Kidney (tissue), 14 donors: Measurements from ENCODE around the gene CUEDC1. TPM values are rescaled to one million over a fixed set of nuclear protein-coding genes. Genes with fewer than 3 reads are reported as not detected.

Experiments
- DNase-seq, 5 donors: peaks; one replicate each; pipeline ENCODE4 v3.0.0-alpha.2; 2013 to 2020
- FAIRE-seq: peaks from 2 replicates; lab custom pipeline; 2012; peaks lifted over from hg19 to GRCh38; lab: Jason Lieb, UNC
- H3K27ac ChIP-seq, 2 donors: one replicate each; pipeline ENCODE4 v1.7.0; 2013; ENCODE audit warnings: low read depth in 2 of 2, low read length in 2 of 2, inconsistent platforms in 1 of 2
- H3K27me3 ChIP-seq: one replicate; pipeline ENCODE4 v1.7.1; 2013; ENCODE audit warnings: low read length, inconsistent platforms; ENCODE audit not compliant: control insufficient read depth, insufficient read depth
- H3K36me3 ChIP-seq, 3 donors: one replicate each; pipeline versions ENCODE4 v1.7.0 to v1.7.1; 2013; ENCODE audit warnings: low read length in 3 of 3, control low read depth in 1 of 3, inconsistent platforms in 1 of 3; ENCODE audit not compliant: insufficient read depth in 3 of 3, control insufficient read depth in 2 of 3
- H3K4me1 ChIP-seq, 3 donors: one replicate each; pipeline versions ENCODE4 v1.7.0 to v1.7.1; 2013; ENCODE audit warnings: low read length in 3 of 3, inconsistent platforms in 1 of 3, low read depth in 1 of 3; ENCODE audit not compliant: control insufficient read depth in 2 of 3, insufficient read depth in 2 of 3
- H3K4me3 ChIP-seq, 3 donors: one replicate each; pipeline versions ENCODE4 v1.7.0 to v1.8.1; 2013; ENCODE audit warnings: low read length in 3 of 3, control low read depth in 1 of 3, inconsistent platforms in 1 of 3
- H3K9ac ChIP-seq, 3 donors: one replicate each; pipeline versions ENCODE4 v1.7.0 to v1.7.1; 2013; ENCODE audit warnings: low read length in 3 of 3, control low read depth in 1 of 3, inconsistent platforms in 1 of 3
- H3K9me3 ChIP-seq, 3 donors: one replicate each; pipeline versions ENCODE4 v1.7.0 to v1.7.1; 2013; ENCODE audit warnings: low read length in 3 of 3, control low read depth in 1 of 3, inconsistent platforms in 1 of 3; ENCODE audit not compliant: control insufficient read depth in 2 of 3, insufficient read depth in 1 of 3
- intact Hi-C: fragments of 100-400 bp; cut with DNase I; formaldehyde crosslinking; loops from one replicate; pipeline ENCODE4 v1.11.1; 2022
- polyA plus RNA-seq: library from polyadenylated mRNA; stranded (reverse); fragments of 350-450 nt; fragmentation: Illumina TruSeq; extraction: RNeasy Lipid Tissue Mini Kit (QIAGEN cat#74804); gene quantifications from one replicate; pipeline ENCODE4 v1.2.3, GENCODE V29; 2014; ENCODE audit warnings: low read depth, low replicate concordance; ENCODE audit not compliant: insufficient read depth
- total RNA-seq: library from RNA; stranded (reverse); fragmentation: NEBNext Ultra II Directional; extraction: Animal tissue kit (Norgen Biotek cat#: 25700); gene quantifications from one replicate; pipeline ENCODE4 v1.2.1, GENCODE V29; 2021
- TF ChIP-seq, protein P1 (sequence below): IDR thresholded peaks from 3 replicates; pipeline ENCODE4 v1.5.1; 2012; ENCODE audit warnings: mild to moderate bottlenecking, moderate library complexity, borderline replicate concordance; ENCODE audit not compliant: insufficient read depth; ENCODE audit errors: extremely low read depth
- donor health status: control.
- donor health status: control.
- donor health status: control.
- donor health status: control.
- donor health status: control.
- donor health status: DM: yes; HTN: yes; CAD: no.
- donor health status: Normal renal cell carcinoma (clear cell type).

Gene CUEDC1
- total and polyA plus RNA-seq, 2 donors from 2014 or later: 33.0 to 52.3 TPM

DNA sequence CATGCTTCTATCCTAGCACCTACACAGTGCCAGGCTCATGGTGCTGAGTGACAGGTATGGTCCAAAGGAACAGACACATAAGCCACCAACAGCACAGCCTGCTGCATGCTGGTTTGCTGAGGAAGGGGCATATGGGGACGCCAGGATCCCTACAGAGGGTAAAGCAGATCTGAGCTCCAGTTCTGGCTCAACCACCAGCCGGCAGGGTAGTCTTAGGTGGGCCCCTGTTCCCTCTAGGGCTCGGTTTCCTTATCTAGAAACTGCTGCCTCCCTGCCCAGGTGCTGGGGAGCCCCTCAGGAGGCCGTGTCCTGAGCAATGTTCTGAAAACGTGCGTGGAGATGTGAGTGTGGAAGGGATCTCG lies 81.2 kb downstream of the CUEDC1 start:
- TF ChIP-seq, protein P1, sequence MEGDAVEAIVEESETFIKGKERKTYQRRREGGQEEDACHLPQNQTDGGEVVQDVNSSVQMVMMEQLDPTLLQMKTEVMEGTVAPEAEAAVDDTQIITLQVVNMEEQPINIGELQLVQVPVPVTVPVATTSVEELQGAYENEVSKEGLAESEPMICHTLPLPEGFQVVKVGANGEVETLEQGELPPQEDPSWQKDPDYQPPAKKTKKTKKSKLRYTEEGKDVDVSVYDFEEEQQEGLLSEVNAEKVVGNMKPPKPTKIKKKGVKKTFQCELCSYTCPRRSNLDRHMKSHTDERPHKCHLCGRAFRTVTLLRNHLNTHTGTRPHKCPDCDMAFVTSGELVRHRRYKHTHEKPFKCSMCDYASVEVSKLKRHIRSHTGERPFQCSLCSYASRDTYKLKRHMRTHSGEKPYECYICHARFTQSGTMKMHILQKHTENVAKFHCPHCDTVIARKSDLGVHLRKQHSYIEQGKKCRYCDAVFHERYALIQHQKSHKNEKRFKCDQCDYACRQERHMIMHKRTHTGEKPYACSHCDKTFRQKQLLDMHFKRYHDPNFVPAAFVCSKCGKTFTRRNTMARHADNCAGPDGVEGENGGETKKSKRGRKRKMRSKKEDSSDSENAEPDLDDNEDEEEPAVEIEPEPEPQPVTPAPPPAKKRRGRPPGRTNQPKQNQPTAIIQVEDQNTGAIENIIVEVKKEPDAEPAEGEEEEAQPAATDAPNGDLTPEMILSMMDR: no peak
- intact Hi-C loops: no loop called here
- Histone ChIP-seq H3K36me3 (peaks cover 2 to 23% (median 14%) of the 10 kb centered on the region in 3 donors), H3K9ac (peak overlapping the region in 1 of 3 donors; percentile 35), H3K4me1 (peaks cover 5 to 32% (median 20%) of the 10 kb centered on the region in 3 donors), H3K4me3 (peak overlapping the region in 1 of 3 donors; percentile 13), H3K9me3 (no peaks in the 10 kb centered on the region), H3K27ac (peak overlapping the region; percentile 81 to 83), H3K27me3 (no peaks in the 10 kb centered on the region)
- FAIRE-seq: no peak
- DNase-seq: no peak

DNA sequence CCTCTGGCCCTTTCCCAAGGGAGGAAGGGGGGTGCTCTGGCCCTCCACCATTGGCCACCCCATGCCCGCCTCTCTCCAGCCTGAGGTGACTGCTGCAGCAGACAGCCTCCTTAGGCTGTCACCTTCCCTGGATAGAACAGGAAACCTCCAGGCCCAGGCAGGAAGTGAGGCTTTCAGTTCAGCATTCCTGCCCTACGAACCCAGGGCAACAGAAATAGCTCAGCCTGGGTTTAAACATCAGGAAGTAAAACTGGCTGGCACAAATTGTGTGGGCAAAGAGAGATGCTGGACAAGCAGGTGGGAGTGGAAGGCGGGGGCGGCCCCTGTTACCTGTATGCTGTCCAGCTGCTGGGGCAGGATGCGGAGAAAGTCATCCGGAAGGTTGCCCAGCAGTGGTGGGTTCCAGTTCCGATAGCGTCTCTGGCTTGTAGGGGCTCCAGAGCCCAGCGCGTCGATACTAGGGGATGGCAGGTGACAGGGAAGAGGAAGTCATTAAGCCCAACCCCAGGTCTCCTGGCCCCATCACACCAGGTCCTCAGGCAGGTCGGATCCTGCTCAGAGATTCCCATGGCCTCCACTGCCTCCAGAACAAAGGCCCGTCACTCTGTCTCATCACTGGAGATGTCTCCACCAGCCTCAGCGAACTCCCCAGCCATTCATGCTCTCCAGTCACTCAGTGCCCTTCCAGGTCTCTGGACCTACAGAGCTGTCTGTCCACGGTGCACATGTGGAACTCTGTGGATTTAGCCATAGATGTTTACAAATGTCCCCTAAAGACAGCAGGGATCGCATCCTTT lies 81.8 kb downstream of the CUEDC1 start:
- Histone ChIP-seq H3K27ac (peak overlapping the region; percentile 15 to 83), H3K9ac (peak overlapping the region in 1 of 3 donors; percentile 35), H3K4me1 (peaks cover 4 to 35% (median 20%) of the 10 kb centered on the region in 3 donors), H3K4me3 (no peak overlapping the region), H3K36me3 (peaks cover 0 to 23% (median 13%) of the 10 kb centered on the region in 3 donors), H3K9me3 (no peaks in the 10 kb centered on the region), H3K27me3 (no peaks in the 10 kb centered on the region)
- intact Hi-C loops: no loop called here
- TF ChIP-seq, protein P1: no peak
- FAIRE-seq (no peak), DNase-seq (peak in 1 of 5 donors; percentile 66)

DNA sequence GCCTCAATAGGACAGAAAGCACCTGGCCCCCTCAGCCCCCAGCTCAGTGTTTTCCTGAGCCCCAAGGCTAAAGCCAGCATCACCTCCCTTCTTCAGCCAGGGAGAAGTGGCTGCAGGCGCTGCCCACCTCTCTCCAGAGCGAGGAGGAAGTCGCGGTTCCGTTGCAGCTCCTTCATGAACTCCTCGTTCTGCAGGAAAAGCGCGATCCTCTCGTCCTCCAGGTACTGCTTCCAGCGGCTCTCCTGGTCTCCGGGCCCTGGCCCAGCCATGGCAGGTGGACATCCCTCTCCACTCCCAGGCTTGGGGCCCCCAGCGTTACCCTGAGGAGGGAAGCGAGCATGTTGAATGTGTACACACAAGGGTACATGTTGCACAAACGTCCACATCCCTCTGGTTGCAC lies 82.7 kb downstream of the CUEDC1 start:
- Histone ChIP-seq H3K27ac (no peak overlapping the region), H3K9me3 (no peaks in the 10 kb centered on the region), H3K4me1 (peaks cover 4 to 35% (median 20%) of the 10 kb centered on the region in 3 donors), H3K4me3 (no peak overlapping the region), H3K27me3 (no peaks in the 10 kb centered on the region), H3K9ac (no peak overlapping the region), H3K36me3 (peaks cover 0 to 23% (median 13%) of the 10 kb centered on the region in 3 donors)
- TF ChIP-seq, protein P1: no peak
- intact Hi-C loops: no loop called here
- DNase-seq: peak in 1 of 5 donors; percentile 68
- FAIRE-seq: no peak
